Ishikawa (cell line): ENCODE data around the gene FKBP7.

Experiments used
- CEBPB ChIP-seq: IDR thresholded peaks from 2 replicates; pipeline ENCODE4 v1.6.1; 2012
- CREB1 ChIP-seq: IDR thresholded peaks from 2 replicates; pipeline ENCODE4 v1.6.1; 2012; ENCODE audit warnings: low read depth
- FOXM1 ChIP-seq: IDR thresholded peaks from 2 replicates; pipeline ENCODE4 v1.6.1; 2012; ENCODE audit warnings: low read depth, borderline replicate concordance
- RAD21 ChIP-seq: IDR thresholded peaks from 2 replicates; pipeline ENCODE4 v1.6.1; 2012; ENCODE audit warnings: low read depth
- REST ChIP-seq: IDR thresholded peaks from 2 replicates; pipeline ENCODE4 v1.6.1; 2012; ENCODE audit warnings: low read depth, mild to moderate bottlenecking
- TAF1 ChIP-seq: IDR thresholded peaks from 2 replicates; pipeline ENCODE4 v1.6.1; 2012; ENCODE audit warnings: low read depth, mild to moderate bottlenecking
- TEAD4 ChIP-seq: IDR thresholded peaks from 2 replicates; pipeline ENCODE4 v1.6.1; 2012
- TF ChIP-seq, protein P1 (sequence below): IDR thresholded peaks from 2 replicates; pipeline ENCODE4 v1.6.1; 2012

GRCh38 chr2:178512484-178512883 is 34.1 kb upstream of the FKBP7 start:
- TF ChIP-seq TEAD4 (no peak), RAD21 (no peak), TAF1 (no peak), CEBPB (no peak), REST (no peak), FOXM1 (no peak), CREB1 (no peak)
- TF ChIP-seq, protein P1, sequence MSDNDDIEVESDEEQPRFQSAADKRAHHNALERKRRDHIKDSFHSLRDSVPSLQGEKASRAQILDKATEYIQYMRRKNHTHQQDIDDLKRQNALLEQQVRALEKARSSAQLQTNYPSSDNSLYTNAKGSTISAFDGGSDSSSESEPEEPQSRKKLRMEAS: no peak
